DMS114 treated with DMSO at 0.1 percent for 48 hours (cell line): ENCODE results near the gene PRR19.

Source experiments
- DNase-seq: peaks from one replicate; lab custom pipeline; 2025; ENCODE audit not compliant: unreplicated experiment; lab: John Stamatoyannopoulos, UW

The PRR19 gene

DNA sequence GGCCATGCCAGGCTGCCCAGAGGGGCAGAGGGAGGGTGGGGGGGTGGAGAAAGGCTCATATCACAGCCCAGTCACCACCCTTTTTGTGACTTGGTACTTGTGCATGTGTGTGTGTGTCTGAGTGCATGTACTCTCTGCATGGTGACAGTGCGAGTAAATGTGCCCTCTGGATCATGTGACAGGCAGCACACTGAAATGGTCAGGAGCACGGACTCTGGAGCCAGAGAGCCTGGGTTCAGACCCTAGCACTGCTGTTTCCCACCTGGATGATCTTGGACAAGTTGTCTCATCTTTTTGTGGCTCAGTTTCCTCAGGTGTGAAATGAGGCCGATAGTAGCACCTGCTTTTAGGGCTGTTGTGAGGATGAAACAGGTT lies 30.9 kb upstream of the PRR19 start:
- no peak for DNase-seq

DNA sequence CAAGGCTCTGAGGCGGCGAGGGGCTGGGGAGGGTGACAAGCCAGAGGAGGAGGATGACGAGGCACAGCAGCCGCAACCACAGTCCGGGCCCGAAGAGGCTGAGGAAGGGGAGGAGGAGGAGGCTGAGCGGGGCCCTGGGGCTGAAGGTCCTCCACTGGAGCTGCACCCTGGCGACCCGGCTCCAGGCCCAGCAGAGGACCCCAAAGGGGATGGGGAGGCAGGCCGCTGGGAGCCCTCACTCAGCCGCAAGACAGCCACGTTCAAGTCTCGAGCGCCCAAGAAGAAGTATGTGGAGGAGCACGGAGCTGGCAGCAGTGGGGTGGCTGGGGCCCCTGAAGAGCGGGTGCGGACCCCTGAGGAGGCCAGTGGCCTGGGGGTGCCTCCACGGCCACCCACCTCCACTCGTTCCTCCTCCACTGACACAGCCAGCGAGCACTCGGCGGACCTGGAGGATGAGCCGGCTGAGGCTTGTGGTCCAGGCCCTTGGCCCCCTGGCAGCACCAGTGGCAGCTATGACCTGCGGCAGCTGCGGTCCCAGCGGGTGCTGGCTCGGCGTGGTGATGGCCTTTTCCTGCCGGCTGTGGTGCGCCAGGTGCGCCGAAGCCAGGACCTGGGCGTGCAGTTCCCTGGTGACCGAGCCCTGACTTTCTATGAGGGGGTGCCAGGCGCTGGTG lies 29.9 kb upstream of the PRR19 start:
- no peak for DNase-seq

DNA sequence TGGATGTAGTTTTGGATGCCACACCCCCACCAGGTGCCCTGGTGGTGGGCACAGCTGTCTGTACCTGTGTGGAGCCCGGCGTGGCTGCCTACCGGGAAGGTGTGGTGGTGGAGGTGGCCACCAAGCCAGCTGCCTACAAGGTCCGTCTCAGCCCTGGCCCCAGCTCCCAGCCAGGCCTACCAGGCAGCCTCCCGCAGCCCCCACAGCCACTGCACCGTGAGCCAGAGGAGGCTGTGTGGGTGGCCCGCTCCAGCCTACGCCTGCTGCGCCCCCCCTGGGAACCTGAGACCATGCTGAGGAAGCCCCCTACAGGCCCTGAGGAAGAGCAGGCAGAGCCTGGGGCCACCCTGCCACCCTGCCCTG lies 29.4 kb upstream of the PRR19 start:
- no peak for DNase-seq

DNA sequence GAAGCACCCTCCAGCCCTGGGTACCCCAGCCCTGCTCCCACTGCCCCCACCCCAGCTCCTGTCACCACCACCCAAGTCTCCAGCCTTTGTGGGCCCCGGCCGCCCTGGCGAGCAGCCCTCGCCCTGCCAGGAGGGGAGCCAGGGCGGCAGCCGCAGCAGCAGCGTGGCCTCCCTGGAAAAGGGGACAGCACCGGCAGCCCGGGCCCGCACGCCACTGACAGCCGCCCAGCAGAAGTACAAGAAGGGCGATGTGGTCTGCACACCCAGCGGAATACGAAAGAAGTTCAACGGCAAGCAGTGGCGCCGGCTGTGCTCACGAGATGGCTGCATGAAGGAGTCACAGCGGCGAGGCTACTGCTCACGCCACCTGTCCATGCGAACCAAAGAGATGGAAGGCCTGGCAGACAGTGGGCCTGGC lies 28.9 kb upstream of the PRR19 start:
- DNase-seq: no peak

DNA sequence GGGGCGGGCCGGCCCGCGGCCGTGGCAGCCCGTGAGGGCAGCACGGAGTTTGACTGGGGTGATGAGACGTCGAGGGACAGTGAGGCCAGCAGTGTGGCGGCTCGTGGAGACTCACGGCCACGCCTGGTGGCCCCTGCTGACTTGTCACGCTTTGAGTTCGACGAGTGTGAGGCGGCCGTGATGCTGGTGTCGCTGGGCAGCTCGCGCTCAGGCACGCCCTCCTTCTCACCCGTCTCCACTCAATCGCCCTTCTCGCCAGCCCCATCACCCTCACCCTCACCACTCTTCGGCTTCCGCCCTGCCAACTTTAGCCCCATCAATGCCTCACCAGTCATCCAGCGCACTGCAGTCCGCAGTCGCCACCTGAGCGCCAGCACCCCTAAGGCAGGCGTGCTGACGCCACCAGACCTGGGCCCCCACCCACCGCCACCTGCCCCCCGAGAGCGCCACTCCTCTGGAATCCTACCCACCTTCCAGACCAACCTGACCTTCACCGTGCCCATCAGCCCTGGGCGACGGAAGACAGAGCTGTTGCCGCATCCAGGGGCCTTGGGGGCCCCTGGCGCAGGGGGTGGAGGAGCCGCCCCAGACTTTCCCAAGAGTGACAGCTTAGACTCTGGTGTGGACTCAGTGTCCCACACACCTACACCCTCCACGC lies 28.4 kb upstream of the PRR19 start:
- DNase-seq: no peak

DNA sequence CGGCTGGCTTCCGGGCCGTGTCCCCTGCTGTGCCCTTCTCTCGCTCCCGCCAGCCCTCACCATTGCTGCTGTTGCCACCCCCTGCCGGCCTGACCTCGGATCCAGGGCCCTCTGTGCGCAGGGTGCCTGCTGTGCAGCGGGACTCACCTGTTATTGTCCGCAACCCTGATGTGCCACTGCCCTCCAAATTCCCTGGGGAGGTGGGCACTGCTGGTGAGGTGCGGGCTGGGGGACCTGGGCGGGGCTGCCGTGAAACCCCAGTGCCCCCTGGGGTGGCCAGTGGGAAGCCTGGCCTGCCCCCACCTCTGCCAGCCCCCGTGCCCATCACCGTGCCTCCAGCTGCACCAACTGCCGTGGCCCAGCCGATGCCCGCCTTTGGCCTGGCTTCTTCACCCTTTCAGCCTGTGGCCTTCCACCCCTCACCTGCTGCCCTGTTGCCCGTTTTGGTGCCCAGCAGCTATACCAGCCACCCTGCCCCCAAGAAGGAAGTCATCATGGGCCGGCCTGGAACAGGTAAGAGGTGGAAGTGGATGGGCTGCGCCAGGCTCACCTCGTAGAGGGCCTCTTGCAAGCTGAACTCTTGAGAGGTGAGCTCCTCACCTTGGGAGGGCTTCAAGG lies 27.8 kb upstream of the PRR19 start:
- no peak for DNase-seq

DNA sequence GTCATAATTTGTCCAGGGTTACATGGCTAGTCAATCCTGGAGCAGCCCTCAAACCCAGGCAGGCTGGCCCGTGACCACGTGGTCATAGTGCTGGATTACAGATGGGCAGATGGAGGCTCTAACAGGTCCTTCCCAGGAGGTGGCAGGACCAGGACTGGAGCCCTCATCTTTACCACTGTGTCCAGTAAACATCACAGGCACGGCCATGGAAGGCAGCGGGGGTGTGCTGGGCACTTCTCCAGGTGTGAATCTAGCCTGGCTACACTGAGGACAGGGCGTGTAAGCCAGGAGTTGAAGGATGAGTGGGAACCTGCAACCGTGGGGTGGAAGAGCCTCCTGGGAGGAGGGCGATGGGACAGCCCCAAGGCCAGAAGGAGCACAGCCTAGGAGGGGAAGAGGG lies 26.8 kb upstream of the PRR19 start:
- DNase-seq: no peak

DNA sequence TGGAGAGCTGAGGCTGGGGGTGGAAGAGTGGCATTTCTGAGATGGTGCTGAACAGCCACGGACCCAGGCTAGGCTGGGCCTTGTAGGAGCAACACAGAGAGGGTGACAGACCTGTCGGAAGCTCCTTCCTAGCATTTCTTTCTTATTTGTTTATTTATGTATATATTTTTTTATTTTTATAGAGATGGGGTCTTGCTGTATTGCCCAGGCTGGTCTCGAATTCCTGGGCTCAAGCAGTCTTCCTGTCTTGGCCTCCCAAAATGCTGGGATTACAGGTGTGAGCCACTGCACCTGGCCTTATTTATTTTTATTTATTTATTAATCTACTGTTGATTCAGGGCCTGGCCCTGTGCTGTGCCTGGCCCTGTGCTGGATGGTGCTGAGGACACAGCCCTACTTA lies 26.4 kb upstream of the PRR19 start:
- DNase-seq: no peak

DNA sequence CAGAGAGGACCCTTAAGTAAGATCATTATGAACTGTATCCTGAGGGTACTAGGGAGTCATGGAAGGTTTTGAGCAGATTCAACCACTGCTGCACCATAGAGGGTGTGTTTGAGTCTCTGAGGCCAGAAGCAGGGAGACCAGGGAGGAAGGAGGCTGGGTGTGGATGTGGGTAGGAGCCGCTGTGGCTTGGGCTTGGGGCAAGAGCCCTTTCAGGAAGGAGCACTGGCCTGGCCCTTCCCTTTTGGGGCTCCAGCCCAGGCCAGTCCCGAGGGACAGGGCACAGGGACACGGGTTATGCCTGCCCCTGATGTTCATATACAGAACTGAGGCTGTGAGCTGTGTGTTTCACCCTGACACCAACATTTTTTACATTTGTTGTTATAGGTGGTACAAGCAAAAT lies 25.6 kb upstream of the PRR19 start:
- no peak for DNase-seq

DNA sequence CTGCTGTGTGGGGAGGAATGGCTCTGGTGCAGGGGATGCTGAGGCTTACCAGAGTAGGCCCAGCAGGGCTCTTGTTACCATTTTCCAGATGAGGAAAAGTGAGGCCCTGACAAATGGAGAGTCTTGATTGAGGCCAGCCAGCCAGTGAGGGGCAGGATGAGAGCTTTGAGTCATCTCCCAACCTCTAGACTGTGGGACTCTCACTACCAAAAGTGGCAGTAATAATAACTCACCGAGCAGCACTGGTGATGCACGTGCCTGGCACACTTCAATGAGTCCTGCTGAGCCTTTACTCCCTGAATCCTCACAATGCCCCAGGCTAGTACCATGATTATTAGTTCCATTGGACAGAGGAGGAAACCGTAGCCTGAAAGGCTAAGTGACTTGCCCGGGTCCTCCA lies 25.1 kb upstream of the PRR19 start:
- no peak for DNase-seq

DNA sequence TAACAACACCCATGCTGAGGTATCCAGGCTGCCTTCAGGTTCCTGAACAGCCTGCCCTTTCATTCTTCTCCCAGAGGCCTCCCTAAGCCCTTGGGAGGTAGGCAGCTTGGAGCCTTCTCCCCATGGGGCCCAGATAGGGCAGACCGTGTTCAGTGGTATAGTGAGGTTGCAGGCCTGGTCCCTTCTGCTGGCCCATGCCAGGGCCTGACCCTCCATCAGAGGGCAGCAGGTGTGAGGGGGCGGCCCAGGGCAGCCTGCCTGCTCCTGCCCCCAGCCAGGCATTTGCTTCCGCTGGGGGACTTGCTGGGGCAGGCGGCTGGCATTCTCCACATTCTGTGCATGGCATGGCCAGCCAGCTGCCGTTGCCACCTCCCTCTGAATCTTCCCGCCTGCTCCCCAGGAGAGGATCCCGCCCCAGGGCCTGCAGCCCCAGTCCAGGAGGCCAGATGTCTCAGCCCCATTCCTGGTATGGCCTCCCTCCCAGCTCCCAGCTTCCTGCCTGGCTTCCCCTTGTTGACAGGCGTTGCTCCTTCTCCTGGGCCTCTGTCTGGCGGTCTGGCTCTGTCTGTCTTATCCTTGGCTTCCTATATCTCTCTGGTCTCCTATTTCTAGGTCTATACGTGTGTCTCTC lies 24.0 kb upstream of the PRR19 start:
- no peak for DNase-seq

DNA sequence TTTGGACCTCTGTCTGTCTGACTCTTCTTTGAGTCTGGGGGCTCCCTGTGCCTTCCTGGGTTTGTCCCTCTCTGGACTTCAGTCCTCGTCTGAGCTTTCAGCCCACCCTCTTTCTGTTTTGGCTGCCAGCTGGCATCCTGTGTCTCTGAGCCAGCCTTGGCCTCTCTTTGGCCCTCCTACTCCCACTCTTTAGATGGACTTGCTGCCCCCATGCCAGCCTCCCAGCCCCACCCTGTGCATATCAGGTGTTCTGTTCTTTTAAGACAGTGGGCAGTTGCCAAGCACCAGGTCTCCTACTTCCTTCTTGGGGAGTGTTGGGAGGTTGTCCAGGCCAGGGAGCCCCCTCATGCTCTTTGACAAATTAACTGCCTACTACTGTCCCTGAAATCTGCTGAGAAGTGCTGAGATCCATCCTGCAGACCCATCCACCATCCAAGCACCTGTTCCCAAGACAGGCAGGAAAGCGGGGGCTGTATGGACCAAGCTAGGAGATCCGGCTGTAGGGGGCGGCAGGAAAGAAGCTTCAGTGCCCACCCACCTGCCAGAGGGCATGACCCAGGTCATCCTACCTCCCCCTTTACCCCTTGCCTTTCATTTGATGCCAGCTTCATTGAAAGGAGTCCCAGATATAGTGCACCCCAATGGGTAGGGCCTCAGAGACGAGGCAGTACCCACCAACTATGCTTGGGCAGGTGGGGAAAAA lies 23.3 kb upstream of the PRR19 start:
- DNase-seq: no peak

DNA sequence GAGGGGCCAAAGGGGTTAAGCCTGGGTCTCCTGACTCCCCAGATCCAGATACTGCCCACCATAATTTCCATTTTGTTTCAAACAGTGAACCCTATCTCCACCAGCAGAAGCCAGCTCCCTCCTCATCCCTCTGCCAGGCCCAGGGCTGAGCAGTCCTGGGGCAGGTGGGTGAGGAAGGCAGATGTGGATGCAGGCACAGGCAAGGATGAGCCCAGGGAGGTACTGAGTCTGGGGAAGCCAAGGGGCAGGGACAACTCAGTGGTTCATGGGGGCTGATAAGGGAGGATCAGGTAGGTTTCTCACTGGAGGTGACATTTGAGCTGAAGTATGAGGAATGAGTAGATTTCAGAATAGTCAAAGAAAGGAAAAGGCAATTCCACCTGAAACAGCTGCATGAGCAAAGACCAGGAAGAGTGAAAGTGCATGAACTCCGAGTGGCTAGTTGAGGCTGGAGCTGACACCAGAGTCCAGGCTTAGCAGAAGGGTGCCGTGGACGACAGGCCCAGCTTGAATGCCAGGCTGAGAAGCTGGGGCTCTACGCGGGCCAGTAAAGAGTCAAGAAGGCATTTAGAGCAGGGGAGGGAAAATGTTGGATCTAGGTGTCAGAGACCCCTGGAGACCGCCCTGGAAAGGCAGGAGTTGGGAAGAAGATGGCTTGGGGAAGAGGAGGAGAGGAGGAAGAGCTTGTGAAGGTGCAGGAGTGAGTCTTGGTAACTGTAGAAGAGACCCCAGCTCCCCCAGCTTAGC lies 22.6 kb upstream of the PRR19 start:
- peak; percentile 64 for DNase-seq

DNA sequence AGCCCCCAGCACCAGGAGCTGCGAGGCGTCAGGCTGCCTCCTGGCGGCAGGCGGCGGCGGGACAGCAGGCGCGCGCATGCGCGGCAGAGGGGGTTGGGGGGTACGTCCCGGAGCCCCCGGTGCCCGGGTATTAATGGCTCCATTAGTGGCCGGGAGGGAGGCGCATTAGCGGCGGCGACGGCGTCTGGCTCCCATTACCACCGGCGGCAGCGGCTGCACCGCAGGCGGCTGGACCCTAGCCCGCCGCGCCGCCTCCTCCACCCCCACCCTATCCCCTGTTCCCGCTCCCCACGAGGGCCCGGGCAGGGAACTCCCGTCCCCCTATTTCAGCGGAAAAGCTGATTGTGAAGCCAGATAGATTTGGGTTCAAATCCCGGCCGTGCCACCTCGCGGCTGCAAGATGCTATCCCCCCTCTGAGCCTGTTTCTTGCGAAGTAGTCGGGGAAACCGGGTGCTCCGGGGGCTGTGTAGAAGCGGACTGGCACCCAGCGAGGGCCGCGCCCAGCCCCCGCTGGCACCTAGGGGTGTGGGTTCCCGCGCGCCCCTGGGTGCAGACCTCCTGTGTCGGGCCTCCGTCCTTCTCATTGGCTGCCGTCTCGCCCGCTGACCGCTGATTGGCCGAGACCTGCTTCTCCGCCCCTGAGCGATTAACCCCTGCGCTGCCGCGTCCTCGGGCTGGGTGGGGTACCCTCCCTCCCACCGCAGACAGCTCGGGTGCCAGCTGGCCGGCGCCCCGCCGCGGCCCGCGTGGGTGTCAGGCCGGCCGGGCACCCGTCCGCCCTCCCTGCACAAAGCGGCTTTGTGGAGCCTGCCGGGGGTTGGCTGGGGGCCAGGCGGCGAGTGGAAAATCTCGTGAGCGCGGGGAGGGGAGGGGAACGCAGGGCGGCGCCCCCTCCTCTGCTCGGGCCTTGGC lies 21.8 kb upstream of the PRR19 start:
- peak; percentile 85 for DNase-seq

DNA sequence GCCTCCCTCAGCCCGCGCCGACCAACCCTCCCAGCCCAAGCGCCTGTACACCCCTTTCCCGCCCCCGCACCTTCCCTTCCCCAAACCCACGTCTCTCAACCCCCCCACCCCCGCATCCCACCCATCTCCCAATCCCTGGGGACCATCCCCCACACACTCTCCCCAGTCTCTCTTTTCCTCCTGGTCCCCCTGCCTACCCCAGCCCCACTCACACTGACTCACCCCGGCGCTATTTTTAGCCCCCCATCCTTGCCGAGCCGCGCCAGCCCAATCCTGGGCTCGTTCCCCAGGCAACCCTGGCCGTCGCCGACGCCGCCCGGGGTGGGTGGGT lies 21.2 kb upstream of the PRR19 start:
- no peak for DNase-seq

DNA sequence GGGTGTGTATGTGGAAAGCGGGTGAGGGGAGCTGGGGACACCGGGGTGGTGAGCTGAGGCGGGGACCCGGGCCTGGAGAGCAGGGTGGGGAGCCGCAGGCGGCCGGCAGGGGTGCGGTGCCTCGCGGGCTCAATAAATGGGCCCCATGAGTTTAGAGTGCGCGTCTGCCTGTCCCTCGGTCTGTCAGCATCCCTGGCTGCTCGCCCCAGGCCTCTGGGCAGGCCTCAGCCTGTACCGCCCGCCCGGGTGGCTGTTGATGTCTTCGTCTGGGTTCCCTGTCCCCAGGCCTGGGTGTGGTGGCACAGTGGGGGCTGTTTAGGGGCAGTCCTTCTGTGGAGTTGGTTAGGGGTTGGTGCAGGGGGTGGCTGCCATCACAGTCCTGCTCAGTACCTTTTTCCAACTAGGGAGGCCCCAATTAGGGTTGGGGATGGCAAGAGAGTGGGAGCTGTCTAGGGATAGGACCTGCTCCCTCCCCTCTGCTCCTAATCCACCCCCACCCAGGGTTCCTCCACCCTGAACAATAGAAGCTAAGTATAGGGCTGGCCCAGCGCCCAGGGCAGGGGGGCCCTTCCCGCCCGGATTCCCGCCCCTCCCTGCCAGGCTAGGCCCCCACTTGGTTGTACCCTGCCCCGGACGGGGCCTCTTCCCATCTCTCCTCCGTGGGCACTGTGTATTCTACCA lies 20.6 kb upstream of the PRR19 start:
- no peak for DNase-seq

DNA sequence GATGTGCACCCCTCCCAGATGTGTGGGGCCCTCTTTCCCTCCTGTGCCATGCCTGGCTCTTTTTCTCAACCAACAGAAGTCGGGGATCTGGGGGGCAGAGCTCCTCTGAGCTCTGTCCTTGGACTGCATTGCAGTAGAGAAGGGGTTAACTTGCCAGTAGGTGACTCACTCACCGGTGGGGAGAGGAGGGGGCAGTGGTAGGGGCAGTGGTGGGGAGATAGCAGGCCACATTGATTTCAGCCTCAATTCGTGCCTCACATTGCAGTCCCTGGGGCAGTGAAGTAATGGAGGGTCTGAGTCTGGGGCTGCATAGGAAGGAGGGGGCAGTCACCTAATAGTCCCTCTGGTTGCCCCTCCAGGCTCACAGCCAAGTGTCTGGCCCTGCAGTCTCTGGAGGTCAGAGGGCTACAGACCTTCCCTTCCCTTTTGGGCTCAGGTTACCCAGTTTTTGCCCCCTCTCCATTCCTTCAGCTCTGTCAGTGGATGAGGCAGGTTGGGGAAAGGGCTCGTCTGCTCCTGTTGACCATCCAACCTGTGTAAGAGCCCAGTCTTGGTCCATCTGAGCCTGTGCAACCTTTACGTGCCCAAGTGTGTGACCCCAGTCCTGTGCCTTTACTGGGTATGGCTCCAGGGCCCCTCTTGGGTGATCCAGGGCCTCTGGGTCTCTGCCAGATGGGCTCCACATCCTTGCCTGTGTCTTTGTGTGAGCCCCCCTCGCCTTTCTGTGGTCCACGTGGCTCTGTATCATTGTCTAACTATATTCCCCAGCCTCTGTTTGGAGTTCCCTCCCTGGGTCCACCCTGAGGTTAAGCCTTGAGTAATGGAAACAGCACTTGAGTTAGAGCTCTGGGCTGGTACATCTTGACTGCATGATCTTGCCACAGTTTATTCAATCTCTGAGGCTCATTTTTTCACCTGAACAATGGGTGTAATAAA lies 19.8 kb upstream of the PRR19 start:
- no peak for DNase-seq

DNA sequence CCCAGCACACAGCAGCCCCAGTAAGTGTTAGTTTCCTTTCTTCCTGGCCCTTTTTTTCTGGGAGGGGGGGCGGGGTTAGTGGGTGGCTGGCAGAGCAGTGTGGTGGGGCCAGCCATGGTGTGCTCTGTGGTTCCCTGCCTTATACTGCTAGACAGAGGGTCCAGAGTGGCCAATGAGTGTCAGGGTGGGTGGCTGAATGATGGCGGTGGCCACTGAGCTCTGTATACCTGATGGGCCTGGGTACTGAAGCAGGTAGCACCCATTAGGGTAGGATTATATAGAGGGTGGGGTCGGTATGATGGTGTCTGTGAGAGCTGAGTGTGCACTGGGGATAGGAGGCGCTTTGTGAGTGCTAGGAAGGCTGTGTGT lies 19.1 kb upstream of the PRR19 start:
- DNase-seq: no peak
